Measurements from ENCODE around the gene NIBAN1. TPM values are rescaled to one million over a fixed set of nuclear protein-coding genes. Genes with fewer than 3 reads are reported as not detected.

Gene NIBAN1
- total and polyA plus RNA-seq, 2 donors (not counting 3 experiments of a cell fraction or from before 2014, with no cell fraction given) = 0.23 to 2.8 TPM

GRCh38 chr1:184972315-184973055, 1.8 kb downstream of the NIBAN1 start:
- CTCF ChIA-PET = interaction anchor here (1.0 to 2.6 kb wide), 6 partner anchors 9 to 708 kb away, joined by 3 to 10 read pairs (median 6); no protein-coding TSS in a partner anchor
- Histone ChIP-seq H3K36me3 (ENCODE audit: control insufficient read depth in 2 of 2, extremely low read depth in 1 of 2, insufficient read depth in 2 of 2, low read length in 2 of 2) (no peaks in the 10 kb centered on the region), H3K27ac (ENCODE audit: insufficient read depth, low read depth, low read length) (no peak overlapping the region), H3K27me3 (ENCODE audit: control insufficient read depth in 2 of 2, insufficient read depth in 2 of 2, low read length in 2 of 2) (peaks cover 18 to 22% of the 10 kb centered on the region in 2 experiments), H3K9ac (replicated peaks; ENCODE audit: extremely low read depth, insufficient read depth, low read length) (no peak overlapping the region), H3K4me1 (ENCODE audit: control insufficient read depth, extremely low read depth, insufficient read depth, low read length) (peaks cover 12% of the 10 kb centered on the region), H3K4me2 (ENCODE audit: insufficient read depth, low read length) (no peak overlapping the region), H3K79me2 (ENCODE audit: control insufficient read depth, insufficient read depth, low read length) (no peaks in the 10 kb centered on the region), H3K9me1 (replicated peaks; ENCODE audit: control insufficient read depth, extremely low read depth, insufficient read depth, low read length) (no peaks in the 10 kb centered on the region), H3K9me3 (replicated peaks; ENCODE audit: control insufficient read depth, insufficient read depth, low read length) (no peaks in the 10 kb centered on the region), H2AFZ (ENCODE audit: low read depth, low read length) (no peak overlapping the region), H3K4me3 (replicated peaks in 1 of 3; ENCODE audit: insufficient read depth in 1 of 3, low read depth in 1 of 3, low read length in 3 of 3) (no peak overlapping the region), H4K20me1 (replicated peaks; ENCODE audit: control insufficient read depth, extremely low read depth, insufficient read depth, low read length) (no peaks in the 10 kb centered on the region)
- dilution Hi-C loops (cut with MboI; ENCODE audit: extremely low pct_ligation_motif_present, low sequenced_read_pairs) = no loop called here
- intact Hi-C loops (cut with micrococcal nuclease) = no loop called here
- POLR2A ChIA-PET = no interaction called here
- no TSS peak for BruUV-seq (replicated peaks)
- DNase-seq (ENCODE audit: low read depth, low spot score) (no peak), FAIRE-seq (no peak)
- TF ChIP-seq POLR2AphosphoS5 (IDR thresholded peaks at IDR 0.05; ENCODE audit: insufficient read depth, low read depth, low read length) = no peak
- no peak for TF ChIP-seq POLR2A (IDR thresholded peaks at IDR 0.05; ENCODE audit: low read depth, low read length)
- no peak for TF ChIP-seq MYC (IDR thresholded peaks at IDR 0.05; ENCODE audit: low read depth, low read length)
- no peak for TF ChIP-seq JUN (IDR thresholded peaks at IDR 0.05; ENCODE audit: borderline replicate concordance, insufficient read depth, insufficient read length, low read depth)
- no peak for TF ChIP-seq CTCF (IDR thresholded peaks at IDR 0.05; ENCODE audit: extremely low read depth in 1 of 2, insufficient read depth in 1 of 2, low read depth in 1 of 2, low read length in 2 of 2)
- TF ChIP-seq MAX (IDR thresholded peaks at IDR 0.05; ENCODE audit: insufficient read depth, insufficient read length) = no peak
- TF ChIP-seq EZH2 (IDR thresholded peaks at IDR 0.05; ENCODE audit: borderline replicate concordance, low read depth, low read length, severe bottlenecking) = no peak
- no peak for TF ChIP-seq GATA2 (IDR thresholded peaks at IDR 0.05; ENCODE audit: insufficient read depth, insufficient read length, low read depth, low read length)
- TF ChIP-seq FOS (IDR thresholded peaks at IDR 0.05; ENCODE audit: borderline replicate concordance, insufficient read depth, low read length) = no peak

Data from endothelial cell of umbilical vein (primary cell).